Activated naive CD4-positive, alpha-beta T cell treated with anti-CD3 and anti-CD28 coated beads for 36 hours (primary cell): ENCODE results near the gene AMOTL1. TPM values are rescaled to one million over a fixed set of nuclear protein-coding genes. Genes with fewer than 3 reads are reported as not detected.

Experiments
- CTCF ChIA-PET: fragments of 350-600 bp; sonication (Branson Sonifier 250); formaldehyde crosslinking; loops from one replicate; lab custom pipeline; 2021; ENCODE audit warnings: antibody characterized with exemption; lab: Charles Lee
- DNase-seq: peaks from one replicate; pipeline ENCODE4 v3.0.0-alpha.2; 2020
- H3K27ac Mint-ChIP-seq: one replicate; pipeline ENCODE4 v1.8.0; 2021; ENCODE audit warnings: mild to moderate bottlenecking, mixed read lengths
- H3K27me3 Mint-ChIP-seq: one replicate; pipeline ENCODE4 v1.8.0; 2021; ENCODE audit warnings: low read depth, mixed read lengths
- H3K36me3 Mint-ChIP-seq: one replicate; pipeline ENCODE4 v1.8.0; 2021; ENCODE audit warnings: low read depth, mixed read lengths
- H3K4me1 Mint-ChIP-seq: one replicate; pipeline ENCODE4 v1.8.0; 2021; ENCODE audit warnings: low read depth, mixed read lengths
- H3K4me3 Mint-ChIP-seq: one replicate; pipeline ENCODE4 v1.8.0; 2021; ENCODE audit warnings: mild to moderate bottlenecking, moderate library complexity, mixed read lengths
- H3K9me3 Mint-ChIP-seq: one replicate; pipeline ENCODE4 v1.8.0; 2021; ENCODE audit warnings: mixed read lengths
- intact Hi-C: fragments of 100-400 bp; cut with micrococcal nuclease; formaldehyde crosslinking; loops from one replicate; pipeline ENCODE4 v1.15.1; 2023
- total RNA-seq, 2 experiments: library from RNA; stranded (reverse); gene quantifications; one replicate each; pipeline ENCODE4 v1.2.3, GENCODE V29; 2021

Gene AMOTL1
- total RNA-seq, 2 experiments from 2014 or later = 0.43 to 1.0 TPM

DNA sequence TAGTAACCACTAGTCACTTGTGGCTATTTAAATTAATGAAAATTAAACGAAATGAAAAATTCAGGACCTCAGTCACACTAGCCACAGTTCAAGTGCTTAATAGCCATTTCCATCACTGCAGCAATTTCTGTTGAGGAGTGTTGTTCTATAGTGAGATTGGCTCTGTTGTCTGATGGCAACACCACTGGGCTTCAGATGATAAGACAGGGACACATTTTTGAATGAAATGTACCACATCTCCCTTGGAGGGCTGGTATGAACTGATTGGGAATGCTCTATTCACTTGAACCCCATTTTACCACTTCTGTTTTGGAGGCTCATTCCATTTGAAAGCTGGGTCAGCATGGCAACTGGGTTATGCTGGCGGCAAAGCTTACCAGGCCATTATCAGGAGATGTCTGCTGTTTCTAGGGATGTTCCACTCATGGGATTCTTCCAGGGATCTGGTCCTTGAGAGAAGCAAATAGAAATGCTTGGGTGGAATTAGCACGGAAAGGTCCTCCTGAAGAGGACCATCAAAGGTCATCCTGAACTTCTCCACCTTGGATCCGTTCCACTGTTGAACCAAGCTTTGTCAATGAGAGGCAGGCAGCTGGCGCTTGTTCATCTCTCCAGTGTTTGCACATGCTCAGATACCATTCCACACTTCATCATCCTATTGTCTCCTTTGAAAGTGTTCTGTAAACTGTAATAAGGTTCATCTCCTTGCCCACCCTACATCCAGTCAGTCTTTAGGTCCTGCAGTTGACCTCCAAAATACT, 7.6 kb downstream of the AMOTL1 start:
- no peak for DNase-seq
- intact Hi-C loops = no loop called here
- Mint-ChIP-seq H3K36me3 (no peaks in the 10 kb centered on the region), H3K27me3 (peaks cover 28% of the 10 kb centered on the region), H3K4me3 (no peak overlapping the region), H3K9me3 (no peaks in the 10 kb centered on the region), H3K4me1 (peaks cover 5% of the 10 kb centered on the region), H3K27ac (no peak overlapping the region)
- CTCF ChIA-PET = interaction anchor here (1.2 to 1.4 kb wide), 4 partner anchors 11 to 122 kb away, joined by 3 to 6 read pairs (median 4); no protein-coding TSS in a partner anchor

DNA sequence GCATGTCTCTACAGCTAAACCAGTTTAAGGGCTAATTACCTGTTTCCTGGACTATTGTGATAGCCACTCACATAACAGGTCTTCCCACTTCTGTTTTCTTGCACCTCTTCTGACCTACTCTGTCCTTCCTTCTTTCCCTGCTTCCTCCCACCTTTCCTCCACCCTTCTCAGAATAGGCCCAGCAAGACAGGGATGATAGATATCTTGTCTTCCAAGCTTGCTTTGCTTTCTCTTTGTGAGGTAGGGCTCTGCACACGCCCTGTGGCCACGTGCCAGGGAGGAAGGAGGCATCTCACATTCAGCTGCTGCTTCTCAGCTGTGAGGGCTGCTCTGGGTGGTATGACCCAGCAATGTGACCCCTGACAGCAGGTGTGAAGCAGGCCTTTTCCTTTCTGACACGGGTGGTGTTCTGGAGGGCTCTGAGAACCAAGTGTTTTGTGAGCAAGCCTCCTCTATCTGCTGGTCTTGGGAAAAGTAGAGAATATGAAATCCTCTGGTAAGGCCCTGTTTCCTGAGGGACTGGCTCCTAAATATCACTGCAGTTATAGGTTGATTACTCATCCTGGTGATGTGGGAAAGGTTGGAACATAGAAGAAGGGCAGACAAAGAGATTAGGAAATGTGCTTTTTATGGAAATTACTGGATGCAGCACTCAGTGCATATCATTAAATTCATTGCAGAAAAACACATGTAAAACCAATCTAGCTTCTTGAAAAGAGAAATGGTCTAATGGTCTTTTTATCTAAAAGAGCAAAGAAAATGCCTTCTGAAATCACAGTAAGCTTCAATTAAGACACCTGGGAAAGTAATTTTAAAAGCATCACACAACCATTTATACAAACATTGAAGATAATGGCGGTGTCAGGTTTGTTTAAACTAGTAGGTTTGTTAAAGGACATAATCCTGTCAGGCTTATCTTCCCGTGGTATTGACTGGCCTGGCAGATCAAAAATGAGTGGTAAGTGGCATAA, 8.5 kb downstream of the AMOTL1 start:
- no peaks in the 10 kb centered on the region for H3K36me3 Mint-ChIP-seq
- no peak for DNase-seq
- H3K27ac Mint-ChIP-seq = no peak overlapping the region
- H3K4me1 Mint-ChIP-seq = peaks cover 10% of the 10 kb centered on the region
- CTCF ChIA-PET = interaction anchor here (1.2 to 1.4 kb wide), 5 partner anchors 10 to 732 kb away, joined by 3 to 6 read pairs (median 4); no protein-coding TSS in a partner anchor
- intact Hi-C loops = no loop called here
- H3K27me3 Mint-ChIP-seq = peaks cover 22% of the 10 kb centered on the region
- no peak overlapping the region for H3K4me3 Mint-ChIP-seq
- H3K9me3 Mint-ChIP-seq = no peaks in the 10 kb centered on the region

DNA sequence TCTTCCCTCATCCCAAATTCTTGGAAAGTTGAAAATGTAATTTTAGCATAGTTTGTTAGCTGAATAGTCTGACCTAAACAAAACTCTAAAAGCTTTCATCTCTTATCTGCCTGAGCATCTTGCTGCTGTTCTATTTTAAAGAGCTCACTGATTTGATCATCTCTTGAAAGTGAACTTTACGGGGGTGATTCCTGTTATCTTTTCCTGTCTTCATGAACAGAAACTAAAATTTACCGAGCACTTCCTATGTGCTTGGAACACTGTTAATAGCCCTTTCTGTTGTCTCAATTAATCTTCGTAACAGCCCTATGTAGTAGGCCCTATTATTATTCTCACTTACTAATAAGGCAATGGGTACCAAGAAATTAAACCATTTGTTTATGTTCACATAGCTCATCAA, 12.3 kb downstream of the AMOTL1 start:
- H3K9me3 Mint-ChIP-seq = no peaks in the 10 kb centered on the region
- peaks cover 5% of the 10 kb centered on the region for H3K27me3 Mint-ChIP-seq
- H3K36me3 Mint-ChIP-seq = no peaks in the 10 kb centered on the region
- no peak overlapping the region for H3K4me3 Mint-ChIP-seq
- no peak overlapping the region for H3K27ac Mint-ChIP-seq
- DNase-seq = no peak
- CTCF ChIA-PET = no interaction called here
- H3K4me1 Mint-ChIP-seq = peaks cover 10% of the 10 kb centered on the region
- intact Hi-C loops = no loop called here

GRCh38 chr11:94781837-94782236, 13.7 kb downstream of the AMOTL1 start:
- peaks cover 10% of the 10 kb centered on the region for H3K4me1 Mint-ChIP-seq
- H3K9me3 Mint-ChIP-seq = no peaks in the 10 kb centered on the region
- intact Hi-C loops = no loop called here

DNA sequence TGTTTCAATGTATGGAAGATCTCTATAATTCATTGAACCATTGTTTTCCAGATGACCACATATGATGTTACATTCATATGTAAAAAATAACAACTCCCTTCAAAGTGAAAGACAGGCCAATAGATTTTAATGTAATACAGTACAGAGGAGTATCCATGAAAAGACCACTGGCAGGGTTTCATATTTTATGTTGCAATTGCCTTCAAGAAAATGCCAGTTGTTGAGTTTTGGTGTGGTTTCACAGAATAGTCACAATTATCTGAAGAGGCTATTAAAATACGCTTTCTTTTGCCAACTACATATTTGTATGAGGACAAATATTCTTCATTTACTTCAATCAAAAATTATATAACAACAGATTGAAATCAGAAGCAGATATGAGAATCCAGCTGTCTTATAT, 14.3 kb downstream of the AMOTL1 start:
- Mint-ChIP-seq H3K9me3 (no peaks in the 10 kb centered on the region), H3K27ac (no peak overlapping the region), H3K4me1 (peaks cover 10% of the 10 kb centered on the region), H3K27me3 (peaks cover 3% of the 10 kb centered on the region), H3K36me3 (no peaks in the 10 kb centered on the region), H3K4me3 (no peak overlapping the region)
- DNase-seq = no peak
- intact Hi-C loops = no loop called here
- CTCF ChIA-PET = no interaction called here

More at GRCh38 chr11:94781837-94782236, 13.7 kb downstream of the AMOTL1 start:
- Mint-ChIP-seq H3K4me3 (no peak overlapping the region), H3K27me3 (peaks cover 3% of the 10 kb centered on the region), H3K36me3 (no peaks in the 10 kb centered on the region), H3K27ac (no peak overlapping the region)
- CTCF ChIA-PET = no interaction called here
- DNase-seq = no peak

DNA sequence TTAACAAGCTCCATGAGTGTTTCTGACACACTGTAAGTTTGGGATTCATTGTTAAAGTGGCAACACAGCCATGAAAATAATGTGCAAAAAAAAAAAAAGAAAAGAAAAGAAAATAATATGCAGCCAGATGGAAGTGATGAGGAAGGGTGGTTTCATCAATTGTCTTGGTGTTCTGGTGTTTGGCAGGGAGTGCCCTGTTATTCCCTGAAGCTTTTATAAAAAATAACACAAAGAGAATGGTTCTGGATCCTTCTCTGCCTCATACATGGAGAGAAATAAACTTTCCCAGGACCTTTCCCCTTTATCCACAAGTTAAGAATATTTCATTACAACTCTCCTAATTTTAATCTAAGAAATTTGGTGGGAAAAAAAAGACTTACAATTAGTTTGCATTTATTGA, 16.7 kb downstream of the AMOTL1 start:
- CTCF ChIA-PET = interaction anchor here (0.7 to 3.6 kb wide), 5 partner anchors 27 to 113 kb away, joined by 3 to 30 read pairs (median 4); no protein-coding TSS in a partner anchor
- Mint-ChIP-seq H3K9me3 (no peaks in the 10 kb centered on the region), H3K4me3 (no peak overlapping the region), H3K36me3 (no peaks in the 10 kb centered on the region), H3K27me3 (no peaks in the 10 kb centered on the region), H3K27ac (no peak overlapping the region), H3K4me1 (peaks cover 10% of the 10 kb centered on the region)
- intact Hi-C loops = loop anchor here (5.0 kb wide), 1 partner anchor 362 kb away; no protein-coding TSS in a partner anchor
- no peak for DNase-seq

- CTCF ChIA-PET = interaction anchor here (0.7 to 3.6 kb wide), 6 partner anchors 9 to 162 kb away, joined by 3 to 30 read pairs (median 4); no protein-coding TSS in a partner anchor
- H3K4me1 Mint-ChIP-seq = peaks cover 7% of the 10 kb centered on the region
- intact Hi-C loops = loop anchor here (5.0 kb wide), 1 partner anchor 362 kb away; no protein-coding TSS in a partner anchor
These were observed 17.4 kb downstream of the AMOTL1 start for GRCh38 chr11:94785509-94785908.

DNA sequence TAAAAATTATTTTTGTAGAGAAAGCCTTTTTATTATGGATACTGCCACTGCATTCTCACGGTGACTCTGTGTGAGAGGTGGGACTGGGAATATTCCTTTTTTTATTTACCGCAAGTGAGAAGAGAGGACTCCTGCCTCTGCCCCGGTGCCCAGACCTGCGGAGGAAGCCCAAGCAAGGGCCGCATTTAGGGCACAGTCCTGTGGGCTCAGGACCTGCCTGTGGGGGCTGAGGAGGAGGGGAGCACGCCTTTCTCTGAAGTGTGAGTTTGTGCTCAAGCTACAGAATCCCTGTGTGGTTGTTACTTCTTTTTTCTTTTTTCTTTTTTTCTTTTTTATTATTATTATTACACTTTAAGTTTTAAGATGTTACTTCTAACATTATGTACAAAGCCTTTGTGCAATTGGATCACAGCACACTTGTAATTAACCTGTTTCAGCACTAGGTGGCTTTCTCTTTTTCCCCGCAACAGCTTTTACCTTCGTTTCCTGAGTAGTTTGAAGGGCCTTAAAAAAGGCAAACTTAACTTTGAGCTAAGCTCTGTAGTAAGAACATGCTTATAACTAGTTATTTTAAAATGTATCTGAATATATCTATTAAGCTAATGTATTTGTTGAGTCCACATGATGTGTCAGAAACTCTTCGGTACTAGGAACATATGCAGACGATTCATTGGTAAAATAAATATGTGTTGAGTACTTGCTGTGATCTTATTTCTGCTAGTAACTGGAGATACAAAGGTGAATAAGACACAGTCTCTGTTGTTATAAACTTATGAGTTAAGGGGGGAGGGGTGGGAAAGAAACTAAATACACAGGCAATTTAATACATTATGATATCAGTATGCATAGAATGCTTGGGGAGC, 18.3 kb downstream of the AMOTL1 start:
- H3K27me3 Mint-ChIP-seq = no peaks in the 10 kb centered on the region
- no peaks in the 10 kb centered on the region for H3K9me3 Mint-ChIP-seq
- H3K27ac Mint-ChIP-seq = no peak overlapping the region
- H3K36me3 Mint-ChIP-seq = no peaks in the 10 kb centered on the region
- intact Hi-C loops = loop anchor here (1.0 to 5.0 kb wide), 3 partner anchors 90 to 361 kb away; no protein-coding TSS in a partner anchor
- H3K4me1 Mint-ChIP-seq = no peaks in the 10 kb centered on the region
- H3K4me3 Mint-ChIP-seq = no peak overlapping the region
- CTCF ChIA-PET = interaction anchor here (0.6 to 3.6 kb wide), 16 partner anchors 9 to 1302 kb away, joined by 3 to 30 read pairs (median 4); no protein-coding TSS in a partner anchor
- DNase-seq = no peak

More at GRCh38 chr11:94785509-94785908, 17.4 kb downstream of the AMOTL1 start:
- no peak overlapping the region for H3K4me3 Mint-ChIP-seq
- DNase-seq = no peak
- no peaks in the 10 kb centered on the region for H3K36me3 Mint-ChIP-seq
- no peak overlapping the region for H3K27ac Mint-ChIP-seq
- no peaks in the 10 kb centered on the region for H3K27me3 Mint-ChIP-seq
- H3K9me3 Mint-ChIP-seq = no peaks in the 10 kb centered on the region

DNA sequence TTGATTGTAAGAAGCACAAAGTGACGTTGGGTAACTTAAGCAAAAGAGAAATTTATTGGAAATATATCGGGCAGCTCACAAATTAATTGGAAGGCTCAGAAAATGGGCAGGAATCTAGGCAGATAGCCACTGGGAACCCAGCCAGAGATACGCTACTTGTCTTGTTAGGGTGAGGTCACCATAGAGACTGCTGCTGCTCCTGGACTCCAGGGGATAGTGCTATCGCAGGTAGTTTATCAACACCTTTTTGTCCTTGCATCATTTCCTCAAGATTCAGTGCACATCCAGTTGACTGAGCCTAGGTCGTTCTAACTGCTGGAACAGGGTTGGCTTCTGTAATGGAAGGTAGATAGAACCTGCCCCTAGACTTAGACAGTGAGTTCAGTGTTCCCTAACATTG, 19.6 kb downstream of the AMOTL1 start:
- H3K4me1 Mint-ChIP-seq = no peaks in the 10 kb centered on the region
- H3K27ac Mint-ChIP-seq = no peak overlapping the region
- H3K27me3 Mint-ChIP-seq = no peaks in the 10 kb centered on the region
- no peak overlapping the region for H3K4me3 Mint-ChIP-seq
- intact Hi-C loops = loop anchor here (5.0 kb wide), 1 partner anchor 360 kb away; no protein-coding TSS in a partner anchor
- DNase-seq = no peak
- CTCF ChIA-PET = interaction anchor here (0.8 to 1.5 kb wide), 3 partner anchors 12 to 112 kb away, joined by 3 to 5 read pairs (median 4); no protein-coding TSS in a partner anchor
- no peaks in the 10 kb centered on the region for H3K36me3 Mint-ChIP-seq
- no peaks in the 10 kb centered on the region for H3K9me3 Mint-ChIP-seq

DNA sequence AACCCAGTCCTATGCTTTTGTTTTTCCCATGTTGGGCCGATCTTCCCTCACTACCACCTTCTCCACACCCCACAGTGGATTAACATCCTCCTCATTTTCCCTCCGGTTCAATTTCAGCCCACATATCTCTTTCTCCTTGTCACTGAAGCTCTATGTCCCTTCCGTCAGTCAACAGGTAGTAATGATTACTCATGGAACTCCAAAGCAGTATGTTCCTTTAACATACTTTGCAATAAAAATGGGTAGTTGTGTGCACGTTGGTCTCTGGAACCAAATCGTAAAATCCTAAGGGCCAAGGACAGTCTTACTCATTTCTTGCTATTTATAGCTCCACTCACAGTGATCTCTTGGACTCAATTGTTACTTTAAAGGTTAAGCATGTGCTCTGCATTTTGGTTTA, 20.2 kb downstream of the AMOTL1 start:
- Mint-ChIP-seq H3K36me3 (no peaks in the 10 kb centered on the region), H3K27me3 (no peaks in the 10 kb centered on the region), H3K27ac (no peak overlapping the region), H3K9me3 (no peaks in the 10 kb centered on the region), H3K4me3 (no peak overlapping the region), H3K4me1 (no peaks in the 10 kb centered on the region)
- intact Hi-C loops = loop anchor here (5.0 kb wide), 1 partner anchor 359 kb away; no protein-coding TSS in a partner anchor
- CTCF ChIA-PET = interaction anchor here (0.6 to 1.5 kb wide), 5 partner anchors 12 to 170 kb away, joined by 3 to 5 read pairs (median 3); no protein-coding TSS in a partner anchor
- DNase-seq = no peak

GRCh38 chr11:94790197-94790596, 22.0 kb downstream of the AMOTL1 start:
- CTCF ChIA-PET = interaction anchor here (2.1 kb wide), 1 partner anchor 12 kb away, joined by 5 read pairs; no protein-coding TSS in a partner anchor
- H3K9me3 Mint-ChIP-seq = no peaks in the 10 kb centered on the region
- H3K36me3 Mint-ChIP-seq = no peaks in the 10 kb centered on the region
- H3K4me1 Mint-ChIP-seq = no peaks in the 10 kb centered on the region
- no peak for DNase-seq
- H3K27me3 Mint-ChIP-seq = peaks cover 1% of the 10 kb centered on the region
- H3K4me3 Mint-ChIP-seq = no peak overlapping the region
- intact Hi-C loops = no loop called here
- no peak overlapping the region for H3K27ac Mint-ChIP-seq
